ENCODE measurements around the gene HGFAC.

The HGFAC gene

GRCh38 chr4:3411676-3412075, 30.1 kb upstream of the HGFAC start:
- no peak for FAIRE-seq

DNA sequence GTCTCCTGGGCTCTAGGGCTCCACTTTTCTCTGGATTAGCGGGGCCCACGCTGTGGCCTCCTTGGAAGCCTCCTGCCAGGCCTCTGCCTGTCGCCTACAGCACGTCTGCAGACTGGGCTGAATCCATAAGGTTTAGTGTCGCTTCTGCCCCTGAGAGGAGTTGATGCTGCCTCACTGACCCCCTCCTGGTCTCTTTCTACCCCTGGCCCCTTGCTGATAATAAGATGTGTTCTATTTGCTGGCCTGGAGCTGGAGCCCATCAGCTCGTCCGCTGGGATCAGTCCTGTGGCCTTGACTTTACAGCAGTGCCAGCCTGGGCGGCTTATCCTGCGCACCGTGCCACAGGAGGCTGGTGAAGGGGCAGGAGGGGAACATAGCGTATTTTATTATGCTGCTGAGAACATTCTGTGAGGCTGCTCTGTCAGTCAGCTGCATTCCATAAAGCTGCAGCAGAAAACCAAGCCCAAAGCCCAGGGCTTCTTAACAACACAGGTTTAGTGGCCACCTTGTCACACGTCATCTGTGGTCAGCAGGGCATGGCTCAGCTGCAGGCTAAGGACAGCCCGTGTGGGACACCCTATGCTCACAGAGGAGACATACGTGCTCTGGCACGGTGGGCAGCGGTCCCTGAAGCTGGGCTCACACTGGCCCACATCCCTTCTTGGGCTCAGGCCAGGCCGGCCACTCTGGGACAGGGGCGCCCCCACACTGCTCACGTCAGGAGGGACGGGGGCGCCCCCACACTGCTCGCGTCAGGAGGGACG, 29.3 kb upstream of the HGFAC start:
- no peak for FAIRE-seq

- no peak for FAIRE-seq
Measured at GRCh38 chr4:3413217-3413671, 28.5 kb upstream of the HGFAC start.

DNA sequence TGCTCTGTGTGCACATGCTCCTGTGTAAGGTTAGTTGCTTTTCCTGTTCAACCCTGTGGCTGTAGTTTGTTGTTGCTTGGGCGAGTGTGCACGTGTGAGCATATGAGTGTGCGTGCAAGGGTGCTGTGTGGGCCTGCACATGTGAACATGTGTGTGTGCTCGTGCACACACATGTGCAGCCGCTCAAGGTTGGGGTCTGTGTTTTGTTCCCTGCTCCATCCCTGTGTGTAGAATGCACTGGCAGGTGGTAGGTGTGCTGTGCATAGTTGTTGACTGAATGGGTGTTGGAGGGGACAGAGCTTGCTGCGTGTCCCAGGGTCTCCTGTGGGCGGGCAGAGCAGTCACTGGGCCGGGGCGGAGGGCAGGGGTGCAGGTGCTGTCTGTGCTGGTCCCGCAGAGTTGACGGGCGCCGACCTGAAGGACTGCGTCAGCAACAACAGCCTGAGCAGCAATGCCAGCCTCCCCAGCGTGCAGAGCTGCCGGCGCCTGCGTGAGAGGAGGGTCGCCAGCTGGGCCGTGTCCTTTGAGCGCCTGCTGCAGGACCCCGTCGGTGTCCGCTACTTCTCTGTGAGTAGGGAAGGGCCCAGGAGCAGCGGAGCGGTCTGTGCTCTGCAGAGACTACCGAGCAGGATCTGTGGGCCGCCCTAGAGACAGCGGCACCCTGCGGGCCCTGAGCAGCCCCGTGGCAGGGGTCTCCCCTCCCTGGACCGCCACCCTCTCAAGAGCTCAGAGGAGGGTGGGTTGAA, 27.9 kb upstream of the HGFAC start:
- FAIRE-seq, result no peak

DNA sequence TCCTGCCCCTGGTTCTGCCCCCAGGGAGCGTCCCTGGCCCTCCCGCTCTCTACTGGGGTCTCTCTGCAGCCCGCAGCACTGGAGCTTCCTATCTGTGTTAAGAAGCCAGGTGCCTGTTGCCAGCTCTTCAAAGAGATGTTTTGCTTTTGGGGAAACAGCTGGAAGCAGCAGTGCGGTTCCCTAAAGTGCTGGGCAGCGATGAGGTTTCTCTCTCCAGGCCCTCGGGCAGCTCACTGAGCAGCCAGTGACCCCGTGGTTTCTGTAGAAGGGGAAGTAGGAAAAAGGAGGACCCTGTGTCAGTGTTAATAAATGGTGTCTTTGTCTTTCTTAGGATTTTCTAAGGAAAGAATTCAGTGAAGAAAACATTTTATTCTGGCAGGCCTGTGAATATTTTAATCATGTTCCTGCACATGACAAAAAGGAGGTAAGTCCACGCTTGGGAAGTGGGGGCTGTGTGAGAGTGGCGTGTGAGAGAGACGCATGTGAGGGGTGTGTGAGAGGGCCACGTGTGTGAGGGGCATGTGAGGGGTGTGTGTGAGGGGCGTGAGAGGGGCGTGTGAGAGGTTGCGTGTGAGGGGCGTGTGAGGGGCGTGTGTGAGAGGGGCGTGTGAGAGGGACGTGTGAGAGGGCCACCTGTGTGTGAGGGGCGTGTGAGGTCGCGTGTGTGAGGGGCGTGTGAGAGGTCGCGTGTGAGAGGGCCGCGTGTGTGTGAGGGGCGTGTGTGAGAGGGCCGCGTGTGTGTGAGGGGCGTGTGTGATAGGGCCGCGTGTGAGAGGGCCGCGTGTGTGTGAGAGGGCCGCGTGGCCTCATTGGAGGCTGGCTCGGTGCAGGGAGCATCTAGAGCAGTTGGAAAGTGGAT, 27.1 kb upstream of the HGFAC start:
- FAIRE-seq, result no peak

- FAIRE-seq, result no peak
Measured at GRCh38 chr4:3415471-3416141, 26.2 kb upstream of the HGFAC start.

GRCh38 chr4:3416270-3416669, 25.5 kb upstream of the HGFAC start:
- FAIRE-seq, result no peak

DNA sequence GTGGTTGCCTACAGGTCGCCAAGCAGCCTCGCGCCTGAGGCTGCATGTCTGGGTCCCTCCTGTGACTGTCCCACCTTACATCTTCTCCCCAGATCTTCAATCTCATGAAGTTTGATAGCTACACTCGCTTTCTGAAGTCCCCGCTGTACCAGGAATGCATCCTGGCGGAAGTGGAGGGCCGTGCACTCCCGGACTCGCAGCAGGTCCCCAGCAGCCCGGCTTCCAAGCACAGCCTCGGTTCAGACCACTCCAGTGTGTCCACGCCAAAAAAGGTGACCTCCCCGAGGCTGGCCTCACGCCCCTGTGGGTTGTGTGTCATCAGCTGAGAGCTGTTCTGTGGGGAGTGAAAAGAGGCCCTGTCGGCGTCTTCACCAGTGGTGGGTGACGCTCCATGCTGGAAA, 24.9 kb upstream of the HGFAC start:
- no peak for FAIRE-seq

- FAIRE-seq, result no peak
Measured at GRCh38 chr4:3417448-3417847, 24.3 kb upstream of the HGFAC start.

DNA sequence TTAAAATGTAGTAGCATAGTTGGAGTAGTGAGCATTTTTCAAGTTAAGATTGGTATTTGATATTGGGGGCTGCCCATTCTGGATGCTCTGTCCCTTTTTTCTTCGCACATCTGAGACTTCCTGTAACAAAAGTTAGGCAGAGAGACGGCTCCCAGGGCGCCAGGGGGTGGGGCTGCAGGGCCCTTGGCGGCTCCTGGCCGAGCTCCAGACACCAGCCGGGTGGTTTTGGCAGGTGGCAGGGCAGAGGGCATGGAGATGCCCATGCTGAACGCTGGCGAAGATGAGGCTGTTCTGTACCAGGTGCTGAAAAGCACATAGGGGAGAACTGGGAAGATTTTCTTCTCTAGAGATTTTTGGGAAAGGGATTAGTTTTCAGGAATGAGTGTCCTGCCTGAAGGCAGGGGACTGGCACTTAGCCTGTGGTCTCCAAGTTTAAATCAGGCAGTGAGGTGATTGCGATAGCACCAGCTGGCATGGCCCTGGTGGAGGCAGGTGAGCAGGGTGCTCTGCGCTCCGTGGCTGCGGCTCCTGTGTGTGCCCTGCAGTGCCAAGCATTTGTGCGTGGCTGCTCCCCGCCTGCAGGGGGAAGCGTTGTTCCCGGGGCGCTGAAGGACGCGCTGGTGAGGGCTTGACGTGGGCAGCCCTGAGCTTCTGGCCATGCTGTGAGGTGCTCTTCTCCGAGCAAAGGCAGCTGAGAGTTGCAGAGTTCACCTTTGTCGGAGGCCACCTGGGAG, 23.6 kb upstream of the HGFAC start:
- FAIRE-seq, result no peak

GRCh38 chr4:3419836-3420605, 21.7 kb upstream of the HGFAC start:
- FAIRE-seq, result no peak

DNA sequence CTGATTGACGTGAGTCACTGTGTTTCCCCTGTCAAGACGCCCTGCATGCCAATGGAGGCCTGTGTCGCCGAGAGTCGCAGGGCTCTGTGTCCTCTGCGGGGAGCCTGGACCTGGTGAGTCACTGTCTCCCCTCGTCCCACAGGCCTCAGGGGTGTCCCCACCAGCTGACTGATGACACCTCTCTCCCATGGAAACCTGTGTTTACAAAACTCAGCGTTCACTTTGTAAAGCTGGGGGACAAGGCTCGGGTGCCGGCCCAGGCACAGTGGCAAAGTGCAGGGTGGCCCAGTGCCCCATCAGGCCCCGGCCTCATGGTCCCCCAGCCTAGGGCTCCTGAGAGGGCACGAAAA, 21.2 kb upstream of the HGFAC start:
- FAIRE-seq, result no peak

GRCh38 chr4:3420956-3421355, 20.8 kb upstream of the HGFAC start:
- FAIRE-seq, result no peak

- no peak for FAIRE-seq
Measured at GRCh38 chr4:3421470-3421869, 20.3 kb upstream of the HGFAC start.

- no peak for FAIRE-seq
Measured at GRCh38 chr4:3422241-3422801, 19.4 kb upstream of the HGFAC start.

- no peak for FAIRE-seq
Measured at GRCh38 chr4:3422808-3423297, 18.9 kb upstream of the HGFAC start.

- no peak for FAIRE-seq
Measured at GRCh38 chr4:3423406-3423805, 18.4 kb upstream of the HGFAC start.

DNA sequence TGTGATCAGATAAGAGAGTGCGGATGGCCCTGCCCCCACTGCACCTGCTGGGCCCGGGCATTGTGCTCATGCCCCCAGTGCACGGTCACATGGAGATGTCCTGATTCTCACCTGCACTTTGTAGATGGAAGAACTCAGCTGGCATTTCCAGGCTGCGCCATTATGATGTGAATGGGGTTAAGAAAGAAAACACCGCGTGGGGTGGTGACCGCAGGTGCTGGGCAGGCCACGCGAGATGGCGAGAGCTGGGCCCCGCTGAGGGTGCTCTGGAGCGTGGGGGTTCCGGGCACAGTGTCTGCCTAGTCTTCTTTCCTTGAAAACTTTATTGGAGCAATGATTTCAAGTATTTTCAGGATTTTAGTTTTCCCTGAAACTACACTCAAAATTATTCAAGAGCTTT, 17.8 kb upstream of the HGFAC start:
- no peak for FAIRE-seq

- FAIRE-seq, result no peak
Measured at GRCh38 chr4:3424522-3425095, 17.2 kb upstream of the HGFAC start.

DNA sequence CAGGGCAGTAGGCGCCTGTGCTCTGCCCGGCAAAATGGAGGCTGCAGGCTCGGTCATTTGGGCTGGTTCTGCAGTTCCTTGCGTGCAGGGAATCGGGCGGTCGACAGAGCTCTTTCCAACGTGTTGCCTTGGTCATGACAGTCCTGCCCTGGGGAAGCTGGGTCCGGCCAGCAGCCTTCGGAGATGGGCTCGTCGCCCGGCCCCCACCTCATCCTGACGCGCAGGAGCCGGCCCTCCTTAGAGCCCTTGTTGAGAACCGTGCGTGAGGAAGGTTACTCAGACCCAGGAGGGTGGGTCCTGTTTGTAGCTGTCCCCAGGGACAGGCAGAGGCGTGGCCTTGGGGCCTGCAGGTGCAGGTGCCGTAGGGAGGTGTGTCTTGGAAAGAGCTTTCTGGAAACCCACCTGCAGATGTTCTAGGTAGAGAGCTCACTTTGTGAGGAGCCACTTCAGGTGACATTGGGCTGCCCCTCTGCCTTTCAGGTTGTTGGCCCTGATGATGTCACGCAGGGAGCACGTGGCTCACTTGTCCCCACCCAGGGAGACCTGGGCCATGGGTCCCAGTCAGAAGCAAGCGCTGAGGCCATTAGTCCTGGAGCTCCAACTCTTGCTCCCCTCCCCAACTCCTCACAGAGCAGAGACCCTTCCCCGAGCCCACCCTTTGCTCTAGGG, 15.2 kb upstream of the HGFAC start:
- FAIRE-seq, result no peak

All from TTC549 (cell line).